ENCODE data around the gene ARAF. TPM values are rescaled to one million over a fixed set of nuclear protein-coding genes. Genes with fewer than 3 reads are reported as not detected.

ARAF gene
- total RNA-seq, 1 donor from 2014 or later = 76.8 TPM

GRCh38 chrX:47587091-47587891 is 26.3 kb downstream of the ARAF start:
- H3K9me3 Mint-ChIP-seq (ENCODE audit: low read depth) = peaks cover 11% of the 10 kb centered on the region
- H3K27me3 Mint-ChIP-seq = no peaks in the 10 kb centered on the region
- peaks cover 3% of the 10 kb centered on the region for H3K36me3 Mint-ChIP-seq (ENCODE audit: insufficient read depth)
- H3K4me1 Mint-ChIP-seq (ENCODE audit: low read depth) = no peaks in the 10 kb centered on the region
- DNase-seq (ENCODE audit: low spot score, unreplicated experiment) = no peak
- H3K4me3 Mint-ChIP-seq (ENCODE audit: low read depth) = no peak overlapping the region
- no peak for TF ChIP-seq CTCF (IDR thresholded peaks at IDR 0.05; ENCODE audit: unreplicated experiment)
- H3K27ac Mint-ChIP-seq = no peak overlapping the region

- H3K36me3 Mint-ChIP-seq (ENCODE audit: insufficient read depth) = peaks cover 3% of the 10 kb centered on the region
- peaks cover 11% of the 10 kb centered on the region for H3K9me3 Mint-ChIP-seq (ENCODE audit: low read depth)
- H3K4me1 Mint-ChIP-seq (ENCODE audit: low read depth) = no peaks in the 10 kb centered on the region
- no peaks in the 10 kb centered on the region for H3K27me3 Mint-ChIP-seq
- DNase-seq (ENCODE audit: low spot score, unreplicated experiment) = no peak
- no peak for TF ChIP-seq CTCF (IDR thresholded peaks at IDR 0.05; ENCODE audit: unreplicated experiment)
- no peak overlapping the region for H3K27ac Mint-ChIP-seq
- H3K4me3 Mint-ChIP-seq (ENCODE audit: low read depth) = no peak overlapping the region
Measured at GRCh38 chrX:47587906-47588735, 27.1 kb downstream of the ARAF start.

GRCh38 chrX:47590984-47591383 is 30.0 kb downstream of the ARAF start:
- no peak for DNase-seq (ENCODE audit: low spot score, unreplicated experiment)
- no peak overlapping the region for H3K27ac Mint-ChIP-seq
- no peaks in the 10 kb centered on the region for H3K4me1 Mint-ChIP-seq (ENCODE audit: low read depth)
- no peak overlapping the region for H3K4me3 Mint-ChIP-seq (ENCODE audit: low read depth)
- H3K9me3 Mint-ChIP-seq (ENCODE audit: low read depth) = peaks cover 4% of the 10 kb centered on the region
- H3K36me3 Mint-ChIP-seq (ENCODE audit: insufficient read depth) = no peaks in the 10 kb centered on the region
- no peaks in the 10 kb centered on the region for H3K27me3 Mint-ChIP-seq
- no peak for TF ChIP-seq CTCF (IDR thresholded peaks at IDR 0.05; ENCODE audit: unreplicated experiment)

- no peak overlapping the region for H3K4me3 Mint-ChIP-seq (ENCODE audit: low read depth)
- no peak for TF ChIP-seq CTCF (IDR thresholded peaks at IDR 0.05; ENCODE audit: unreplicated experiment)
- no peaks in the 10 kb centered on the region for H3K36me3 Mint-ChIP-seq (ENCODE audit: insufficient read depth)
- peaks cover 19% of the 10 kb centered on the region for H3K9me3 Mint-ChIP-seq (ENCODE audit: low read depth)
- H3K27me3 Mint-ChIP-seq = no peaks in the 10 kb centered on the region
- no peak for DNase-seq (ENCODE audit: low spot score, unreplicated experiment)
- no peak overlapping the region for H3K27ac Mint-ChIP-seq
- H3K4me1 Mint-ChIP-seq (ENCODE audit: low read depth) = no peaks in the 10 kb centered on the region
Measured at GRCh38 chrX:47593522-47593921, 32.5 kb downstream of the ARAF start.

GRCh38 chrX:47595716-47596251 is 34.8 kb downstream of the ARAF start:
- Mint-ChIP-seq H3K27ac (no peak overlapping the region), H3K4me3 (ENCODE audit: low read depth) (no peak overlapping the region), H3K9me3 (ENCODE audit: low read depth) (peaks cover 24% of the 10 kb centered on the region), H3K4me1 (ENCODE audit: low read depth) (no peaks in the 10 kb centered on the region), H3K27me3 (no peaks in the 10 kb centered on the region), H3K36me3 (ENCODE audit: insufficient read depth) (no peaks in the 10 kb centered on the region)
- DNase-seq (ENCODE audit: low spot score, unreplicated experiment) = no peak
- TF ChIP-seq CTCF (IDR thresholded peaks at IDR 0.05; ENCODE audit: unreplicated experiment) = no peak
